GM12875 (cell line): ENCODE measurements around the gene C2CD2L.
A peak's percentile ranks its signal among the peaks of the same experiment; 100 is the strongest.
"Not testable (repeated sequence)": the region's sequence is repeated elsewhere in the genome, so short reads cannot be mapped to it uniquely, and the experiment has no call there.

Experiments used
- H3K4me3 ChIP-seq: one replicate; pipeline ENCODE4 v1.5.1; 2011; ENCODE audit warnings: low read depth, low read length, control low read depth
- CTCF ChIP-seq: IDR thresholded peaks from 2 replicates; pipeline ENCODE4 v1.5.1; 2011; ENCODE audit warnings: low read depth, mild to moderate bottlenecking, control low read depth, inconsistent platforms, low read length, moderate library complexity, borderline replicate concordance; ENCODE audit not compliant: insufficient read depth

Gene C2CD2L

GRCh38 chr11:119106564-119107537 lies at the start of gene C2CD2L:
Gene C2CD2L (plus strand): TSS chr11:119107344. CDS start chr11:119107742, 398 bp downstream.
- TF ChIP-seq CTCF: no peak
- peak within 1 kb of the TSS; percentile 75 for H3K4me3 ChIP-seq

- H3K4me3 ChIP-seq: not testable (repeated sequence)
These were observed 48.0 kb upstream of the C2CD2L start for GRCh38 chr11:119059128-119059527.

DNA sequence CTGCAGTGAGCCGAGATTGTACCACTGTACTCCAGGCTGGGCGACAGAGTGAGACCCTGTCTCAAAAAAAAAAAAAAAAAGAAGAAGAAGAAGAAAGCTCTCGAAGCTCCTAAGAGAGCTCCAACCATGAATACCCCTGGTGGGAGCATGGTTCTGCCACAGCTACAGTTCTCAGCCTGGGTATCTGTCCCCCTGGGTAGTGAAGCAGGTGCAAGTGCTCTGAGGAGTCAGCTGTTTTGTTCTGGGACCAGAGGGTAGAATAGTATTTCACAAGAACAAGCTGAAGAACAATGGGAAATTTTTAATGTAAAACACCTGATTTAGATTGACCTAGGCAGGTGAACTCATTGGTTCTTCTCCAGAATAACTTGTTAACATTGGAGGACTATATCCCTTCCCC lies 45.9 kb upstream of the C2CD2L start:
- no peak for TF ChIP-seq CTCF
- no peak overlapping the region for H3K4me3 ChIP-seq

GRCh38 chr11:119062779-119063178 lies 44.4 kb upstream of the C2CD2L start:
- TF ChIP-seq CTCF: no peak
- H3K4me3 ChIP-seq: no peak overlapping the region

DNA sequence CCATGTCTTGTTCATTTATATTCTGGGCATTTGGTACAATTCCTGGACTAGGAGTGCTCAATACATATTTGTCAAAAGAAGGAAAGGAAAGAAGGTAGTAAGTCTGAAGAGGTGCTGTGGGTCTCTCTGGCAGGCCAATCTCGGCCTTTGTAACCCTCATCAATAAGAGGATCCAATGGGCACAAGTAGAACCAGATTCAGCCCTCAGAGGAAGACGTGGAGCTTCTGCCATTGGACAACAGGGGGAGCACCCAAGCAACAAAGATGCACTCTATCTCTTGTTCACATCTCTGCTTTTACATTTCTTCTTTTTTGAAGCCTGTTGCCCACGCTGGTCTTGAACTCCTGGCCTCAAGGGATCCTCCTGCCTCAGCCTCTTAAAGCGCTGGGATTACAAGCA lies 41.8 kb upstream of the C2CD2L start:
- peak; percentile 72 for TF ChIP-seq CTCF
- H3K4me3 ChIP-seq: no peak overlapping the region

GRCh38 chr11:119067371-119068222 lies 39.5 kb upstream of the C2CD2L start, which contains the start of gene VPS11:
Gene VPS11 (plus strand): TSS chr11:119067818. CDS start chr11:119067824, 6 bp downstream.
- H3K4me3 ChIP-seq: peak within 1 kb of the TSS; percentile 76
- TF ChIP-seq CTCF: no peak

DNA sequence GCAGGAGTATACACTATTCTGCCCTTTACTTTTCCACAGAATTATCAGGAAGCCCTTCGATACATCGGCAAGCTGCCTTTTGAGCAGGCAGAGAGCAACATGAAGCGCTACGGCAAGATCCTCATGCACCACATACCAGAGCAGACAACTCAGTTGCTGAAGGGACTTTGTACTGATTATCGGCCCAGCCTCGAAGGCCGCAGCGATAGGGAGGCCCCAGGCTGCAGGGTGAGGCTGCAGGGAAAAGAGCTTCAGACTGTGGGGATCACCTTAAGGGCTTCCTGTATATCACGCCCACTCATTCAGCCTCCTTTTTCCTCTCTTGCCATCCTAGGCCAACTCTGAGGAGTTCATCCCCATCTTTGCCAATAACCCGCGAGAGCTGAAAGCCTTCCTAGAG lies 29.3 kb upstream of the C2CD2L start:
- no peak for TF ChIP-seq CTCF
- no peak overlapping the region for H3K4me3 ChIP-seq
